Cardiac muscle cell (in vitro differentiated cells and primary cell): ENCODE data around the gene PADI1. TPM values are rescaled to one million over a fixed set of nuclear protein-coding genes. Genes with fewer than 3 reads are reported as not detected.

Experiments used
- DNase-seq, 2 donors: peaks; one replicate each; pipeline versions ENCODE4 v3.0.0 to v3.0.0-alpha.2; 2010 to 2017; ENCODE audit warnings: low read depth in 1 of 2, low spot score in 1 of 2
- H3K27ac ChIP-seq: fragments of 200-600 bp; sonication (generic); 2 replicates; pipeline ENCODE4 v1.5.1; 2016
- H3K27me3 ChIP-seq: fragments of 200-600 bp; sonication (generic); 2 replicates; pipeline ENCODE4 v1.6.0; 2016; ENCODE audit warnings: control low read depth
- H3K36me3 ChIP-seq: fragments of 200-600 bp; sonication (generic); 2 replicates; pipeline ENCODE4 v1.5.1; 2016; ENCODE audit warnings: control low read depth
- H3K4me1 ChIP-seq: fragments of 200-600 bp; sonication (generic); 2 replicates; pipeline ENCODE4 v1.8.1; 2017; ENCODE audit warnings: low read depth, mild to moderate bottlenecking, mixed run types
- H3K4me3 ChIP-seq: fragments of 200-600 bp; sonication (generic); 2 replicates; pipeline ENCODE4 v1.5.1; 2016; ENCODE audit warnings: mild to moderate bottlenecking
- H3K9me3 ChIP-seq: fragments of 200-600 bp; sonication (generic); 2 replicates; pipeline ENCODE4 v1.5.1; 2017; ENCODE audit warnings: low read depth, mild to moderate bottlenecking, control low read depth
- CTCF ChIP-seq: IDR thresholded peaks from 2 replicates; pipeline ENCODE4 v1.5.1; 2012; ENCODE audit warnings: low read depth, mild to moderate bottlenecking, low read length
- polyA plus RNA-seq: library from polyadenylated mRNA; unstranded; fragments of >200 nt; fragmentation: Nextera tagmentation; extraction: Ambion mirVana; gene quantifications from 2 replicates; pipeline ENCODE4 v1.2.1, GENCODE V29; 2016
- total RNA-seq: library from RNA; depleted of rRNA; stranded (reverse); fragments of >200 nt; gene quantifications from 2 replicates; pipeline ENCODE4 v1.2.3, GENCODE V29; 2016

The PADI1 gene
- total and polyA plus RNA-seq, 2 experiments from 2014 or later: 1.3 to 6.7 TPM

GRCh38 chr1:17215545-17215890 lies 10.6 kb downstream of the PADI1 start:
- no peaks in the 10 kb centered on the region for H3K9me3 ChIP-seq
- H3K4me3 ChIP-seq: no peak overlapping the region
- no peak overlapping the region for H3K27ac ChIP-seq
- TF ChIP-seq CTCF: no peak
- H3K36me3 ChIP-seq: no peaks in the 10 kb centered on the region
- no peaks in the 10 kb centered on the region for H3K27me3 ChIP-seq
- H3K4me1 ChIP-seq: peaks cover 21% of the 10 kb centered on the region
- DNase-seq: no peak

- peaks cover 21% of the 10 kb centered on the region for H3K4me1 ChIP-seq
- no peak for TF ChIP-seq CTCF
- no peak overlapping the region for H3K27ac ChIP-seq
- no peak for DNase-seq
- no peaks in the 10 kb centered on the region for H3K9me3 ChIP-seq
- no peak overlapping the region for H3K4me3 ChIP-seq
- no peaks in the 10 kb centered on the region for H3K27me3 ChIP-seq
- no peaks in the 10 kb centered on the region for H3K36me3 ChIP-seq
These were observed 11.2 kb downstream of the PADI1 start for GRCh38 chr1:17216078-17216477.

GRCh38 chr1:17217607-17218006 lies 12.7 kb downstream of the PADI1 start:
- no peak overlapping the region for H3K27ac ChIP-seq
- H3K4me1 ChIP-seq: peaks cover 13% of the 10 kb centered on the region
- no peaks in the 10 kb centered on the region for H3K27me3 ChIP-seq
- no peak for DNase-seq
- no peaks in the 10 kb centered on the region for H3K9me3 ChIP-seq
- TF ChIP-seq CTCF: no peak
- no peak overlapping the region for H3K4me3 ChIP-seq
- H3K36me3 ChIP-seq: no peaks in the 10 kb centered on the region

- Histone ChIP-seq H3K27me3 (no peaks in the 10 kb centered on the region), H3K36me3 (no peaks in the 10 kb centered on the region), H3K9me3 (no peaks in the 10 kb centered on the region), H3K4me3 (no peak overlapping the region), H3K4me1 (no peaks in the 10 kb centered on the region), H3K27ac (no peak overlapping the region)
- TF ChIP-seq CTCF: no peak
- no peak for DNase-seq
These were observed 14.0 kb downstream of the PADI1 start for GRCh38 chr1:17218939-17219338.

GRCh38 chr1:17220287-17220686 lies 15.4 kb downstream of the PADI1 start:
- Histone ChIP-seq H3K9me3 (no peaks in the 10 kb centered on the region), H3K27ac (no peak overlapping the region), H3K27me3 (no peaks in the 10 kb centered on the region), H3K36me3 (no peaks in the 10 kb centered on the region), H3K4me1 (no peaks in the 10 kb centered on the region), H3K4me3 (no peak overlapping the region)
- no peak for TF ChIP-seq CTCF
- no peak for DNase-seq

GRCh38 chr1:17222557-17222956 lies 17.6 kb downstream of the PADI1 start:
- Histone ChIP-seq H3K27me3 (no peaks in the 10 kb centered on the region), H3K36me3 (no peaks in the 10 kb centered on the region), H3K27ac (no peak overlapping the region), H3K9me3 (no peaks in the 10 kb centered on the region), H3K4me3 (no peak overlapping the region), H3K4me1 (no peaks in the 10 kb centered on the region)
- DNase-seq: no peak
- TF ChIP-seq CTCF: no peak
